Transverse colon (tissue), 3 donors: ENCODE data around the gene MSH6.

Source experiments
- POLR2A ChIP-seq: fragments of 450-650 bp; IDR thresholded peaks from one replicate; pipeline ENCODE4 v1.6.1; 2016; ENCODE audit warnings: antibody characterized with exemption, mild to moderate bottlenecking, moderate library complexity
- TF ChIP-seq, protein P1 (sequence below), 5 experiments: fragments of 200-600 bp in 3 of 5; fragments of 450-650 bp in 2 of 5; sonication (generic) in 3 of 5; IDR thresholded peaks; 1 replicate in 2 of 5; 2 replicates in 3 of 5; pipeline ENCODE4 v1.5.1; 2016 to 2017; ENCODE audit warnings: antibody characterized with exemption in 5 of 5, inconsistent platforms in 3 of 5, mild to moderate bottlenecking in 2 of 5, moderate library complexity in 1 of 5

DNA sequence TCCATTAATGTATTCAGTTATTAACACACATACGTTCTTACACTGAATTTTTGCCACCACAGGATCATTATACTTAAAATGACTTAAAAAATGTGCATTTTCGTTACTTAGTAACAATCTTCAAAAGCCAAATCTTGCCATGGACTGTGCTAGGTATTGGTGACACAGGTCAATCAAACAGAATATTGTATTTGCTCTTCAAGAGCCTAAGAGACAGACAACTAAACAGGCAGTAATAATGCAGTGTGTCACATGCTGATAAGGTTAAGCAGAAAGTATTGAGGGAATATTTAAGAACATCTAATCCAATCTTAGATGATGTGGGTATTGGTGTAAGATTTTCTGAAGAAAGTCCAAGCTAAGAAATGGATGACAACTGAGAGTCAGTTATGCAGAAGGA lies 66.4 kb downstream of the MSH6 start:
- TF ChIP-seq POLR2A: no peak
- TF ChIP-seq, protein P1, sequence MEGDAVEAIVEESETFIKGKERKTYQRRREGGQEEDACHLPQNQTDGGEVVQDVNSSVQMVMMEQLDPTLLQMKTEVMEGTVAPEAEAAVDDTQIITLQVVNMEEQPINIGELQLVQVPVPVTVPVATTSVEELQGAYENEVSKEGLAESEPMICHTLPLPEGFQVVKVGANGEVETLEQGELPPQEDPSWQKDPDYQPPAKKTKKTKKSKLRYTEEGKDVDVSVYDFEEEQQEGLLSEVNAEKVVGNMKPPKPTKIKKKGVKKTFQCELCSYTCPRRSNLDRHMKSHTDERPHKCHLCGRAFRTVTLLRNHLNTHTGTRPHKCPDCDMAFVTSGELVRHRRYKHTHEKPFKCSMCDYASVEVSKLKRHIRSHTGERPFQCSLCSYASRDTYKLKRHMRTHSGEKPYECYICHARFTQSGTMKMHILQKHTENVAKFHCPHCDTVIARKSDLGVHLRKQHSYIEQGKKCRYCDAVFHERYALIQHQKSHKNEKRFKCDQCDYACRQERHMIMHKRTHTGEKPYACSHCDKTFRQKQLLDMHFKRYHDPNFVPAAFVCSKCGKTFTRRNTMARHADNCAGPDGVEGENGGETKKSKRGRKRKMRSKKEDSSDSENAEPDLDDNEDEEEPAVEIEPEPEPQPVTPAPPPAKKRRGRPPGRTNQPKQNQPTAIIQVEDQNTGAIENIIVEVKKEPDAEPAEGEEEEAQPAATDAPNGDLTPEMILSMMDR (IDR thresholded peaks at IDR 0.05): no peak
